ENCODE measurements around the gene SSRP1.

Gene SSRP1

GRCh38 chr11:57278721-57279095 is 57.0 kb downstream of the SSRP1 start:
- TF ChIP-seq ZBTB7A (IDR thresholded peaks at IDR 0.05; ENCODE audit: low read depth) (no peak), TEAD4 (IDR thresholded peaks at IDR 0.05) (no peak), EP300 (IDR thresholded peaks at IDR 0.05; ENCODE audit: borderline replicate concordance) (no peak), CREB1 (IDR thresholded peaks at IDR 0.05; ENCODE audit: low read depth) (no peak), FOXM1 (IDR thresholded peaks at IDR 0.05; ENCODE audit: borderline replicate concordance, low read depth) (no peak), TCF12 (IDR thresholded peaks at IDR 0.05; ENCODE audit: low read depth) (no peak), YY1 (IDR thresholded peaks at IDR 0.05; ENCODE audit: low read depth) (no peak), CEBPB (IDR thresholded peaks at IDR 0.05) (no peak), RAD21 (IDR thresholded peaks at IDR 0.05; ENCODE audit: low read depth) (no peak), MAX (IDR thresholded peaks at IDR 0.05) (no peak), EGR1 (IDR thresholded peaks at IDR 0.05) (no peak), NFIC (IDR thresholded peaks at IDR 0.05) (no peak), TAF1 (IDR thresholded peaks at IDR 0.05; ENCODE audit: low read depth) (no peak)
- TF ChIP-seq, protein P1, sequence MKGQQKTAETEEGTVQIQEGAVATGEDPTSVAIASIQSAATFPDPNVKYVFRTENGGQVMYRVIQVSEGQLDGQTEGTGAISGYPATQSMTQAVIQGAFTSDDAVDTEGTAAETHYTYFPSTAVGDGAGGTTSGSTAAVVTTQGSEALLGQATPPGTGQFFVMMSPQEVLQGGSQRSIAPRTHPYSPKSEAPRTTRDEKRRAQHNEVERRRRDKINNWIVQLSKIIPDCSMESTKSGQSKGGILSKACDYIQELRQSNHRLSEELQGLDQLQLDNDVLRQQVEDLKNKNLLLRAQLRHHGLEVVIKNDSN (IDR thresholded peaks at IDR 0.05): no peak
- TF ChIP-seq, protein P2, sequence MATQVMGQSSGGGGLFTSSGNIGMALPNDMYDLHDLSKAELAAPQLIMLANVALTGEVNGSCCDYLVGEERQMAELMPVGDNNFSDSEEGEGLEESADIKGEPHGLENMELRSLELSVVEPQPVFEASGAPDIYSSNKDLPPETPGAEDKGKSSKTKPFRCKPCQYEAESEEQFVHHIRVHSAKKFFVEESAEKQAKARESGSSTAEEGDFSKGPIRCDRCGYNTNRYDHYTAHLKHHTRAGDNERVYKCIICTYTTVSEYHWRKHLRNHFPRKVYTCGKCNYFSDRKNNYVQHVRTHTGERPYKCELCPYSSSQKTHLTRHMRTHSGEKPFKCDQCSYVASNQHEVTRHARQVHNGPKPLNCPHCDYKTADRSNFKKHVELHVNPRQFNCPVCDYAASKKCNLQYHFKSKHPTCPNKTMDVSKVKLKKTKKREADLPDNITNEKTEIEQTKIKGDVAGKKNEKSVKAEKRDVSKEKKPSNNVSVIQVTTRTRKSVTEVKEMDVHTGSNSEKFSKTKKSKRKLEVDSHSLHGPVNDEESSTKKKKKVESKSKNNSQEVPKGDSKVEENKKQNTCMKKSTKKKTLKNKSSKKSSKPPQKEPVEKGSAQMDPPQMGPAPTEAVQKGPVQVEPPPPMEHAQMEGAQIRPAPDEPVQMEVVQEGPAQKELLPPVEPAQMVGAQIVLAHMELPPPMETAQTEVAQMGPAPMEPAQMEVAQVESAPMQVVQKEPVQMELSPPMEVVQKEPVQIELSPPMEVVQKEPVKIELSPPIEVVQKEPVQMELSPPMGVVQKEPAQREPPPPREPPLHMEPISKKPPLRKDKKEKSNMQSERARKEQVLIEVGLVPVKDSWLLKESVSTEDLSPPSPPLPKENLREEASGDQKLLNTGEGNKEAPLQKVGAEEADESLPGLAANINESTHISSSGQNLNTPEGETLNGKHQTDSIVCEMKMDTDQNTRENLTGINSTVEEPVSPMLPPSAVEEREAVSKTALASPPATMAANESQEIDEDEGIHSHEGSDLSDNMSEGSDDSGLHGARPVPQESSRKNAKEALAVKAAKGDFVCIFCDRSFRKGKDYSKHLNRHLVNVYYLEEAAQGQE (IDR thresholded peaks at IDR 0.05; ENCODE audit: low read depth): no peak

- TF ChIP-seq TAF1 (IDR thresholded peaks at IDR 0.05; ENCODE audit: low read depth) (no peak), RAD21 (IDR thresholded peaks at IDR 0.05; ENCODE audit: low read depth) (peak; percentile 62)
Measured at GRCh38 chr11:57277845-57278720, 57.6 kb downstream of the SSRP1 start.

GRCh38 chr11:57276971-57277675 is 58.6 kb downstream of the SSRP1 start:
- no peak for TF ChIP-seq NFIC (IDR thresholded peaks at IDR 0.05)
- no peak for TF ChIP-seq CREB1 (IDR thresholded peaks at IDR 0.05; ENCODE audit: low read depth)
- no peak for TF ChIP-seq ZBTB7A (IDR thresholded peaks at IDR 0.05; ENCODE audit: low read depth)
- no peak for TF ChIP-seq TEAD4 (IDR thresholded peaks at IDR 0.05)
- no peak for TF ChIP-seq MAX (IDR thresholded peaks at IDR 0.05)
- no peak for TF ChIP-seq EP300 (IDR thresholded peaks at IDR 0.05; ENCODE audit: borderline replicate concordance)
- TF ChIP-seq CEBPB (IDR thresholded peaks at IDR 0.05): no peak
- TF ChIP-seq RAD21 (IDR thresholded peaks at IDR 0.05; ENCODE audit: low read depth): no peak
- TF ChIP-seq, protein P1 (IDR thresholded peaks at IDR 0.05): no peak
- TF ChIP-seq TAF1 (IDR thresholded peaks at IDR 0.05; ENCODE audit: low read depth): no peak
- TF ChIP-seq YY1 (IDR thresholded peaks at IDR 0.05; ENCODE audit: low read depth): no peak
- no peak for TF ChIP-seq TCF12 (IDR thresholded peaks at IDR 0.05; ENCODE audit: low read depth)

DNA sequence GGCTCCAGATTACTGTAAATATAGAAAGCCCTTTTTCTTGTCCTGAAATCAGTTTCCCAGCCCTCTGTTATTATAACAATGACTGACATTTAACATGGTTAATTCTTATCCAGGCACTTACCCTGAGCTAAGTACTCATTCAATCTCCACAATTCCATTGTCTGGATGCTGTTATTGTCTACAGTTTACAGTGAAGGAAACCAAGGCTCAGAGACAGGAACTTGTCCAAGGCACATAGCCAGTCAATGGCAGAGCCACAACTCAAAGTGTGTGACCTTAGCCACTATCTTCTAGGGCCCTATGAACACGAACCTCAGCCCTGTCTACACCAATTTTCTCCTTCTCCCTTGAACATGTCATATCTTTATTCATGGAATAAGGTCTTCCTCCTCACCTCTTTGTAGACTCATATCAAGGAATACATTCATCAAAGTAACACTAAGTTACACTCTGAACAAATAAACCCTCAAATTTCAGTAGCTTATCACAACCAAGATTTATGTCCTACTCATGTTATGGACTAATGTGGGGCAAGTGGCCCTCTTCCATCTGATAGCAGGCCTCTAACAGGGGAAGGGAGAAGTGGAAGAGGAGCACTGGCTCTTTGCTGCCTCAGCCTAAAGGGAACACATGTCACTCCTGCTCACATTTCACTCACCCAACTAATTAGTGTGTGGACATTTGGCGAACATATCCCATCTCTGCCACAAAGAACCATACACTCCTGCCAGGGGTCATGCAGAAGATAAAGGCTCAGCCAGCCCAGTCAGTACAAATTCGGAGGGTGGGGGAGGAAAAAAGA is 59.3 kb downstream of the SSRP1 start:
- TF ChIP-seq CEBPB (IDR thresholded peaks at IDR 0.05) (no peak), RAD21 (IDR thresholded peaks at IDR 0.05; ENCODE audit: low read depth) (no peak), TCF12 (IDR thresholded peaks at IDR 0.05; ENCODE audit: low read depth) (no peak), EP300 (IDR thresholded peaks at IDR 0.05; ENCODE audit: borderline replicate concordance) (no peak), YY1 (IDR thresholded peaks at IDR 0.05; ENCODE audit: low read depth) (no peak), FOXM1 (IDR thresholded peaks at IDR 0.05; ENCODE audit: borderline replicate concordance, low read depth) (no peak), MAX (IDR thresholded peaks at IDR 0.05) (no peak), TAF1 (IDR thresholded peaks at IDR 0.05; ENCODE audit: low read depth) (no peak), ZBTB7A (IDR thresholded peaks at IDR 0.05; ENCODE audit: low read depth) (no peak)
- TF ChIP-seq, protein P1 (IDR thresholded peaks at IDR 0.05): no peak
- TF ChIP-seq, protein P2 (IDR thresholded peaks at IDR 0.05; ENCODE audit: low read depth): no peak

Measured in Ishikawa (cell line).